H1 (cell line): ENCODE results near the gene KRTAP9-2. TPM values are rescaled to one million over a fixed set of nuclear protein-coding genes. Genes with fewer than 3 reads are reported as not detected.

ENCODE experiments used
- CTCF ChIA-PET: fragments of 300-600 bp; sonication (Branson Sonifier 250); formaldehyde crosslinking; loops from one replicate; lab custom pipeline; 2021; ENCODE audit not compliant: partially characterized antibody; lab: Charles Lee
- POLR2A ChIA-PET: fragments of 300-600 bp; sonication (Branson Sonifier 250); formaldehyde crosslinking; loops from one replicate; lab custom pipeline; 2021; ENCODE audit warnings: inconsistent platforms; ENCODE audit not compliant: partially characterized antibody; lab: Charles Lee
- DNase-seq, 2 experiments: peaks; one replicate each; pipeline versions ENCODE4 v3.0.0 to v3.0.0-alpha.2; 2010 to 2022; ENCODE audit warnings: low spot score in 2 of 2, low read depth in 1 of 2, mixed read lengths in 1 of 2
- FAIRE-seq: peaks from 2 replicates; lab custom pipeline; 2011; peaks lifted over from hg19 to GRCh38; lab: Jason Lieb, UNC
- H2AFZ ChIP-seq: 2 replicates; pipeline ENCODE4 v1.8.1; 2012; ENCODE audit warnings: low read length, inconsistent platforms
- H2AK5ac ChIP-seq: 2 replicates; pipeline ENCODE4 v1.6.1; 2013; ENCODE audit warnings: low read depth, low read length
- H2BK120ac ChIP-seq: replicated peaks from 2 replicates; pipeline ENCODE3; 2013; ENCODE audit warnings: low read depth, low read length, inconsistent platforms
- H2BK12ac ChIP-seq: 2 replicates; pipeline ENCODE4 v1.6.1; 2013; ENCODE audit warnings: low read depth, low read length
- H2BK15ac ChIP-seq: 2 replicates; pipeline ENCODE4 v1.6.1; 2013; ENCODE audit warnings: low read length
- H2BK20ac ChIP-seq: 2 replicates; pipeline ENCODE4 v1.6.1; 2013; ENCODE audit warnings: low read length
- H2BK5ac ChIP-seq: 2 replicates; pipeline ENCODE4 v1.6.1; 2013; ENCODE audit warnings: low read depth, low read length
- H3K14ac ChIP-seq: 2 replicates; pipeline ENCODE4 v1.6.1; 2013; ENCODE audit warnings: inconsistent platforms; ENCODE audit not compliant: insufficient read length
- H3K18ac ChIP-seq: 2 replicates; pipeline ENCODE4 v1.6.1; 2013; ENCODE audit warnings: low read length; ENCODE audit errors: extremely low read depth
- H3K23ac ChIP-seq: 2 replicates; pipeline ENCODE4 v1.6.1; 2013; ENCODE audit warnings: inconsistent platforms; ENCODE audit not compliant: insufficient read length
- H3K23me2 ChIP-seq: 2 replicates; pipeline ENCODE4 v1.6.1; 2013; ENCODE audit warnings: low read depth, low read length
- H3K27ac ChIP-seq: 2 replicates; pipeline ENCODE4 v1.6.1; 2011; ENCODE audit warnings: low read depth, low read length, inconsistent platforms
- H3K27me3 ChIP-seq, 4 experiments: replicated peaks in 1 of 4; 1 replicate in 1 of 4; 2 replicates in 3 of 4; pipeline versions ENCODE4 v1.6.1 to v1.8.1; 2011 to 2013; ENCODE audit warnings: low read length in 3 of 4, mild to moderate bottlenecking in 3 of 4, inconsistent platforms in 2 of 4, mixed read lengths in 2 of 4, moderate library complexity in 1 of 4; ENCODE audit not compliant: control insufficient read depth in 3 of 4, insufficient read depth in 3 of 4; ENCODE audit errors: extremely low read depth in 1 of 4
- H3K36me3 ChIP-seq, 4 experiments: 2 replicates each; pipeline versions ENCODE4 v1.6.1 to v1.8.1; 2011 to 2013; ENCODE audit warnings: mild to moderate bottlenecking in 4 of 4, low read length in 3 of 4, moderate library complexity in 2 of 4, control low read depth in 1 of 4, inconsistent platforms in 1 of 4; ENCODE audit not compliant: insufficient read depth in 4 of 4, control insufficient read depth in 2 of 4
- H3K4ac ChIP-seq: replicated peaks from 2 replicates; pipeline ENCODE3; 2013; ENCODE audit warnings: low read length, low read depth, mixed read lengths, inconsistent platforms; ENCODE audit not compliant: insufficient read length
- H3K4me1 ChIP-seq, 4 experiments: replicated peaks in 1 of 4; 1 replicate in 1 of 4; 2 replicates in 3 of 4; pipeline versions ENCODE4 v1.6.1 to v1.8.1; 2011 to 2013; ENCODE audit warnings: low read length in 3 of 4, inconsistent platforms in 2 of 4, mixed read lengths in 1 of 4; ENCODE audit not compliant: insufficient read depth in 4 of 4, control insufficient read depth in 3 of 4
- H3K4me2 ChIP-seq, 2 experiments: 2 replicates each; pipeline versions ENCODE4 v1.6.1 to v1.8.1; 2011 to 2013; ENCODE audit warnings: low read depth in 2 of 2, low read length in 2 of 2, control low read depth in 1 of 2, inconsistent platforms in 1 of 2, mild to moderate bottlenecking in 1 of 2; ENCODE audit not compliant: insufficient read depth in 1 of 2
- H3K4me3 ChIP-seq, 4 experiments: fragments of 200-600, 300-600 bp in 1 of 4; sonication (generic), shearing (Covaris generic), sonication (Bioruptor Twin) in 1 of 4; 2 replicates each; pipeline versions ENCODE4 v1.5.1 to v1.8.1; 2011 to 2016; ENCODE audit warnings: low read length in 4 of 4, low read depth in 3 of 4, control low read depth in 2 of 4, inconsistent platforms in 2 of 4, mild to moderate bottlenecking in 2 of 4, mixed read lengths in 1 of 4, moderate library complexity in 1 of 4; ENCODE audit not compliant: insufficient read depth in 2 of 4; ENCODE audit errors: extremely low read depth in 1 of 4
- H3K56ac ChIP-seq: replicated peaks from 2 replicates; pipeline ENCODE3; 2013; ENCODE audit warnings: low read depth, mild to moderate bottlenecking, mixed read lengths, low read length, inconsistent platforms; ENCODE audit not compliant: insufficient read length
- H3K79me1 ChIP-seq: 2 replicates; pipeline ENCODE4 v1.6.1; 2013; ENCODE audit warnings: low read depth, low read length, control low read depth
- H3K79me2 ChIP-seq, 2 experiments: 2 replicates each; pipeline versions ENCODE4 v1.6.1 to v1.8.1; 2012 to 2013; ENCODE audit warnings: low read length in 2 of 2, mild to moderate bottlenecking in 2 of 2, inconsistent platforms in 1 of 2; ENCODE audit not compliant: insufficient read depth in 2 of 2, control insufficient read depth in 1 of 2
- H3K9ac ChIP-seq, 4 experiments: replicated peaks in 1 of 4; 1 replicate in 1 of 4; 2 replicates in 3 of 4; pipeline versions ENCODE4 v1.6.1 to v1.8.1; 2011 to 2013; ENCODE audit warnings: low read depth in 3 of 4, low read length in 3 of 4, control low read depth in 2 of 4, mild to moderate bottlenecking in 2 of 4, moderate library complexity in 2 of 4, inconsistent platforms in 1 of 4; ENCODE audit errors: extremely low read depth in 1 of 4
- H3K9me3 ChIP-seq, 2 experiments: 2 replicates each; pipeline versions ENCODE4 v1.6.1 to v1.8.1; 2012 to 2013; ENCODE audit warnings: mild to moderate bottlenecking in 2 of 2, moderate library complexity in 2 of 2, control low read depth in 1 of 2, inconsistent platforms in 1 of 2, low read depth in 1 of 2, low read length in 1 of 2, mixed read lengths in 1 of 2; ENCODE audit not compliant: insufficient read depth in 2 of 2
- H4K20me1 ChIP-seq, 2 experiments: replicated peaks in 1 of 2; 2 replicates each; pipeline versions ENCODE3 to v1.8.1; 2011 to 2013; ENCODE audit warnings: inconsistent platforms in 2 of 2, low read length in 2 of 2, mild to moderate bottlenecking in 1 of 2; ENCODE audit not compliant: insufficient read depth in 2 of 2, control insufficient read depth in 1 of 2
- H4K5ac ChIP-seq: 2 replicates; pipeline ENCODE4 v1.6.1; 2013; ENCODE audit warnings: low read length, low read depth, mixed read lengths, inconsistent platforms; ENCODE audit not compliant: insufficient read length
- H4K8ac ChIP-seq: 2 replicates; pipeline ENCODE4 v1.8.0; 2013; ENCODE audit warnings: mild to moderate bottlenecking, moderate library complexity, low read length, inconsistent platforms; ENCODE audit not compliant: insufficient read depth; ENCODE audit errors: extremely low read depth
- H4K91ac ChIP-seq: replicated peaks from 2 replicates; pipeline ENCODE3; 2013; ENCODE audit warnings: low read length, mixed read lengths, inconsistent platforms; ENCODE audit not compliant: insufficient read length
- BACH1 ChIP-seq: IDR thresholded peaks from 2 replicates; pipeline ENCODE4 v1.6.1; 2012; ENCODE audit warnings: low read length, improper control_type of control experiment
- CTBP2 ChIP-seq: IDR thresholded peaks from 2 replicates; pipeline ENCODE4 v1.7.0; 2011; ENCODE audit warnings: borderline replicate concordance, mild to moderate bottlenecking, moderate library complexity, mixed read lengths, low read length; ENCODE audit not compliant: insufficient read depth, insufficient read length
- EP300 ChIP-seq, 2 experiments: IDR thresholded peaks; 1 replicate in 1 of 2; 2 replicates in 1 of 2; pipeline ENCODE4 v1.6.1; 2011 to 2012; ENCODE audit warnings: low read depth in 2 of 2, low read length in 2 of 2, mild to moderate bottlenecking in 2 of 2, borderline replicate concordance in 1 of 2, inconsistent platforms in 1 of 2, moderate library complexity in 1 of 2
- EZH2 ChIP-seq: fragments of 200-600 bp; sonication (generic); IDR thresholded peaks from 2 replicates; pipeline ENCODE4 v1.7.1; 2012; ENCODE audit warnings: low read depth, mild to moderate bottlenecking, moderate library complexity, low read length, inconsistent platforms; ENCODE audit not compliant: severe bottlenecking
- HDAC2 ChIP-seq, 2 experiments: fragments of 300-600 bp in 1 of 2; sonication (generic) in 1 of 2; IDR thresholded peaks; 2 replicates each; pipeline ENCODE4 v1.6.1; 2011 to 2012; ENCODE audit warnings: low read depth in 2 of 2, low read length in 2 of 2, mild to moderate bottlenecking in 2 of 2, moderate library complexity in 2 of 2, borderline replicate concordance in 1 of 2, inconsistent platforms in 1 of 2
- KDM4A ChIP-seq: IDR thresholded peaks from one replicate; pipeline ENCODE4 v1.7.1; 2012; ENCODE audit warnings: low read depth, mild to moderate bottlenecking, moderate library complexity, low read length, inconsistent platforms; ENCODE audit not compliant: severe bottlenecking
- NRF1 ChIP-seq: IDR thresholded peaks from 2 replicates; pipeline ENCODE4 v1.6.1; 2011; ENCODE audit warnings: mild to moderate bottlenecking, low read depth, low read length, improper control_type of control experiment
- PHF8 ChIP-seq: fragments of 200-600 bp; sonication (generic); conservative IDR thresholded peaks from 2 replicates; pipeline ENCODE4 v1.7.1; 2012; ENCODE audit warnings: low read depth, mild to moderate bottlenecking, inconsistent platforms, low read length, moderate library complexity
- RBBP5 ChIP-seq: IDR thresholded peaks from 2 replicates; pipeline ENCODE4 v1.7.1; 2012; ENCODE audit warnings: low read depth, mild to moderate bottlenecking, inconsistent platforms, low read length, moderate library complexity, borderline replicate concordance
- SAP30 ChIP-seq: fragments of 300-600 bp; sonication (generic); IDR thresholded peaks from 2 replicates; pipeline ENCODE4 v1.7.1; 2012; ENCODE audit warnings: low read length, moderate library complexity, mild to moderate bottlenecking, inconsistent platforms; ENCODE audit not compliant: insufficient read depth, insufficient replicate concordance
- SIX5 ChIP-seq: IDR thresholded peaks from 2 replicates; pipeline ENCODE4 v1.6.1; 2011; ENCODE audit warnings: mild to moderate bottlenecking, low read depth, low read length
- TCF12 ChIP-seq: IDR thresholded peaks from 2 replicates; pipeline ENCODE4 v1.6.1; 2011; ENCODE audit warnings: low read depth, mild to moderate bottlenecking, low read length
- YY1 ChIP-seq: IDR thresholded peaks from 2 replicates; pipeline ENCODE4 v1.6.1; 2011; ENCODE audit warnings: low read depth, mild to moderate bottlenecking, low read length
- WGBS, 2 experiments: shearing (Covaris generic) in 1 of 2; methylation state at CpG; one replicate each; pipeline versions ENCODE4 v1.1.6 to v1.1.7; 2013 to 2015; ENCODE audit warnings: low lambda C conversion rate in 2 of 2, mixed read lengths in 2 of 2, inconsistent platforms in 1 of 2, low coverage in 1 of 2, missing lambda C conversion rate in 1 of 2; ENCODE audit not compliant: insufficient replicate concordance in 2 of 2, insufficient coverage in 1 of 2, insufficient read length in 1 of 2; ENCODE audit errors: extremely low coverage in 1 of 2, missing lambda C conversion rate in 1 of 2; 5-methylcytosine and 5-hydroxymethylcytosine counted together
- polyA plus RNA-seq, 7 experiments: library from polyadenylated mRNA; depleted of rRNA in 3 of 7; stranded (reverse) in 5 of 7; unstranded in 2 of 7; fragments of >200 nt in 5 of 7; fragments of 200-250 nt in 2 of 7; gene quantifications; 1 replicate in 5 of 7; 2 replicates in 1 of 7; 4 replicates in 1 of 7; pipeline versions ENCODE4 v1.2.1 to v1.2.3, GENCODE V29; 2011 to 2013; ENCODE audit warnings: missing spikeins in 2 of 7, mixed read lengths in 2 of 7
- total RNA-seq: library from RNA; stranded (reverse); fragmentation: NEBNext Ultra II Directional; extraction: Animal tissue kit (Norgen Biotek cat#: 25700); gene quantifications from 2 replicates; pipeline ENCODE4 v1.2.1, GENCODE V29; 2021

Gene KRTAP9-2
- total and polyA plus RNA-seq, 2 of the 8 experiments (the other 6 are each of a cell fraction or from before 2014, with no cell fraction given), result not detected

DNA sequence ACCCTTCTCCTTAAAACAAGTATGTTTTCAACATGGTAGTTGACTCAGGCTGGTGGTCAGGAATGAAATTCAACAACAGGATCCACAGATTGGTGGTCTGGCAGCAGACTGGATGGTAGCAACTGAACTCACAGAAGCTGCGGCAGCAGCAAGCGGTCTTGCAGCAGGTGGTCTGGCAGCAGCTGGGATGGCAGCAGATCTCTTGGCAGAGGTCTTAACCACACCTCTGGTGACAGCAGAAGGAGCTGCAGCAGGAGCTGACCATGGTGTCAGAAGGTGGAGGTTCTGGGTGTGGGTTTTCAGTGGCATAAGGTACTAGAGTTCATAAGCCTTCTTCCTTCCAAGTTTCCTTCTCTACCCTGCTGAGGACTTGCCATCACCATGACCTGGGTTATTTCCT is 39.6 kb upstream of the KRTAP9-2 start:
- H3K4ac ChIP-seq, result no peak overlapping the region
- no peak for FAIRE-seq
- POLR2A ChIA-PET, result interaction anchor here (0.6 kb wide), 1 partner anchor 43 kb away, joined by 3 read pairs; no protein-coding TSS in a partner anchor
- TF ChIP-seq EP300 (IDR thresholded peaks at IDR 0.05; ENCODE audit: borderline replicate concordance in 1 of 2, low read depth in 2 of 2, low read length in 2 of 2) (no peak), CTBP2 (no peak), TCF12 (no peak), PHF8 (no peak), SIX5 (no peak), BACH1 (no peak), KDM4A (no peak), SAP30 (no peak), HDAC2 (IDR thresholded peaks at IDR 0.05; ENCODE audit: borderline replicate concordance in 1 of 2, low read depth in 2 of 2, low read length in 2 of 2) (no peak), NRF1 (no peak), YY1 (no peak), EZH2 (no peak), RBBP5 (no peak)

More for the DNA sequence above, 39.6 kb upstream of the KRTAP9-2 start:
- Histone ChIP-seq H3K27ac (no peak overlapping the region), H3K4me3 (no peak overlapping the region), H3K18ac (no peak overlapping the region), H4K91ac (no peak overlapping the region), H2BK120ac (no peak overlapping the region), H4K5ac (no peak overlapping the region), H2BK20ac (no peak overlapping the region), H3K4me1 (no peaks in the 10 kb centered on the region; a peak in 2 of 7 replicates), H3K56ac (no peak overlapping the region), H3K23ac (no peak overlapping the region), H3K79me2 (no peaks in the 10 kb centered on the region), H3K79me1 (no peaks in the 10 kb centered on the region), H2AK5ac (no peak overlapping the region), H3K4me2 (no peak overlapping the region), H2BK12ac (no peak overlapping the region), H3K36me3 (no peaks in the 10 kb centered on the region), H3K14ac (no peak overlapping the region), H3K9me3 (no peaks in the 10 kb centered on the region), H3K27me3 (no peaks in the 10 kb centered on the region), H3K23me2 (no peaks in the 10 kb centered on the region; the same call in 1 of the 2 replicates), H4K20me1 (no peaks in the 10 kb centered on the region), H2AFZ (no peak overlapping the region), H3K9ac (no peak overlapping the region), H2BK5ac (no peak overlapping the region), H2BK15ac (no peak overlapping the region), H4K8ac (no peak overlapping the region)
- 79% methylated on average over 2 of the region's 2 CpGs; no CpG with 5 or more reads in 1 of the 2 experiments for WGBS, 2 experiments
- DNase-seq, result no peak
- CTCF ChIA-PET, result interaction anchor here (1.4 kb wide), 1 partner anchor 136 kb away, joined by 3 read pairs; no protein-coding TSS in a partner anchor
